Stomach smooth muscle (tissue), 2 donors: ENCODE results near the gene EPHA3.

ENCODE experiments used
- H3K27ac ChIP-seq: one replicate; pipeline ENCODE4 v1.7.0; 2013; ENCODE audit warnings: mild to moderate bottlenecking, low read length, inconsistent platforms
- H3K27me3 ChIP-seq, 2 donors: one replicate each; pipeline ENCODE4 v1.7.0; 2013; ENCODE audit warnings: low read length in 2 of 2; ENCODE audit not compliant: insufficient read depth in 2 of 2, control insufficient read depth in 1 of 2
- H3K36me3 ChIP-seq, 2 donors: one replicate each; pipeline ENCODE4 v1.7.0; 2013; ENCODE audit warnings: low read length in 2 of 2; ENCODE audit not compliant: control insufficient read depth in 2 of 2, insufficient read depth in 2 of 2
- H3K4me1 ChIP-seq: one replicate; pipeline ENCODE4 v1.7.0; 2013; ENCODE audit warnings: low read length; ENCODE audit not compliant: control insufficient read depth, insufficient read depth
- H3K4me3 ChIP-seq, 2 donors: one replicate each; pipeline ENCODE4 v1.7.0; 2013; ENCODE audit warnings: low read length in 2 of 2
- H3K9ac ChIP-seq, 2 donors: one replicate each; pipeline ENCODE4 v1.7.0; 2013; ENCODE audit warnings: low read length in 2 of 2, mild to moderate bottlenecking in 1 of 2
- H3K9me3 ChIP-seq, 2 donors: one replicate each; pipeline ENCODE4 v1.7.0; 2013; ENCODE audit warnings: low read length in 2 of 2; ENCODE audit not compliant: control insufficient read depth in 2 of 2
- donor health status: healthy.
- donor health status: Pancreatic carcinoma.

Gene EPHA3

GRCh38 chr3:89426060-89426459, 318.6 kb downstream of the EPHA3 start:
- Histone ChIP-seq H3K4me1 (no peaks in the 10 kb centered on the region), H3K36me3 (no peaks in the 10 kb centered on the region), H3K27me3 (no peaks in the 10 kb centered on the region), H3K9ac (no peak overlapping the region), H3K27ac (no peak overlapping the region), H3K4me3 (no peak overlapping the region), H3K9me3 (no peaks in the 10 kb centered on the region)

- Histone ChIP-seq H3K27me3 (no peaks in the 10 kb centered on the region), H3K9ac (no peak overlapping the region), H3K27ac (no peak overlapping the region), H3K9me3 (no peaks in the 10 kb centered on the region), H3K36me3 (no peaks in the 10 kb centered on the region), H3K4me1 (no peaks in the 10 kb centered on the region), H3K4me3 (no peak overlapping the region)
Measured at GRCh38 chr3:89434621-89435380, 327.4 kb downstream of the EPHA3 start.

- Histone ChIP-seq H3K27ac (no peak overlapping the region), H3K36me3 (no peaks in the 10 kb centered on the region), H3K9ac (no peak overlapping the region)
Measured at GRCh38 chr3:89436846-89437245, 329.4 kb downstream of the EPHA3 start.

GRCh38 chr3:89440386-89440785, 333.0 kb downstream of the EPHA3 start:
- Histone ChIP-seq H3K4me1 (no peaks in the 10 kb centered on the region), H3K27me3 (no peaks in the 10 kb centered on the region), H3K9ac (no peak overlapping the region), H3K36me3 (no peaks in the 10 kb centered on the region), H3K27ac (no peak overlapping the region), H3K9me3 (no peaks in the 10 kb centered on the region), H3K4me3 (no peak overlapping the region)

More at GRCh38 chr3:89436846-89437245, 329.4 kb downstream of the EPHA3 start:
- Histone ChIP-seq H3K27me3 (no peaks in the 10 kb centered on the region), H3K4me3 (no peak overlapping the region), H3K9me3 (no peaks in the 10 kb centered on the region), H3K4me1 (no peaks in the 10 kb centered on the region)

- no peak overlapping the region for H3K9ac ChIP-seq
- no peak overlapping the region for H3K4me3 ChIP-seq
- no peak overlapping the region for H3K27ac ChIP-seq
- no peaks in the 10 kb centered on the region for H3K4me1 ChIP-seq
- H3K9me3 ChIP-seq, result no peaks in the 10 kb centered on the region
- no peaks in the 10 kb centered on the region for H3K36me3 ChIP-seq
- H3K27me3 ChIP-seq, result no peaks in the 10 kb centered on the region
Measured at GRCh38 chr3:89441141-89441540, 333.7 kb downstream of the EPHA3 start.

- H3K27ac ChIP-seq, result no peak overlapping the region
- H3K36me3 ChIP-seq, result peaks cover 0 to 2% of the 10 kb centered on the region in 2 donors
- no peaks in the 10 kb centered on the region for H3K9me3 ChIP-seq
- no peaks in the 10 kb centered on the region for H3K4me1 ChIP-seq
- no peak overlapping the region for H3K9ac ChIP-seq
- no peak overlapping the region for H3K4me3 ChIP-seq
- no peaks in the 10 kb centered on the region for H3K27me3 ChIP-seq
Measured at GRCh38 chr3:89446593-89446992, 339.2 kb downstream of the EPHA3 start.

- H3K9ac ChIP-seq, result no peak overlapping the region
- H3K27me3 ChIP-seq, result no peaks in the 10 kb centered on the region
- H3K27ac ChIP-seq, result no peak overlapping the region
- no peak overlapping the region for H3K4me3 ChIP-seq
- H3K4me1 ChIP-seq, result no peaks in the 10 kb centered on the region
- no peaks in the 10 kb centered on the region for H3K9me3 ChIP-seq
- peaks cover 0 to 2% of the 10 kb centered on the region in 2 donors for H3K36me3 ChIP-seq
Measured at GRCh38 chr3:89447243-89447642, 339.8 kb downstream of the EPHA3 start.

GRCh38 chr3:89449086-89449485, 341.7 kb downstream of the EPHA3 start:
- Histone ChIP-seq H3K27me3 (no peaks in the 10 kb centered on the region), H3K36me3 (peaks cover 0 to 2% of the 10 kb centered on the region in 2 donors), H3K27ac (no peak overlapping the region), H3K4me1 (no peaks in the 10 kb centered on the region), H3K9ac (no peak overlapping the region), H3K4me3 (no peak overlapping the region), H3K9me3 (no peaks in the 10 kb centered on the region)

GRCh38 chr3:89452066-89452465, 344.6 kb downstream of the EPHA3 start:
- no peaks in the 10 kb centered on the region for H3K4me1 ChIP-seq
- H3K36me3 ChIP-seq, result peaks cover 3 to 4% of the 10 kb centered on the region in 2 donors
- no peak overlapping the region for H3K9ac ChIP-seq
- H3K27ac ChIP-seq, result no peak overlapping the region
- H3K27me3 ChIP-seq, result no peaks in the 10 kb centered on the region
- H3K9me3 ChIP-seq, result no peaks in the 10 kb centered on the region
- no peak overlapping the region for H3K4me3 ChIP-seq

GRCh38 chr3:89455240-89455639, 347.8 kb downstream of the EPHA3 start:
- H3K27me3 ChIP-seq, result no peaks in the 10 kb centered on the region
- H3K9ac ChIP-seq, result no peak overlapping the region
- no peaks in the 10 kb centered on the region for H3K9me3 ChIP-seq
- no peak overlapping the region for H3K4me3 ChIP-seq
- H3K36me3 ChIP-seq, result peaks cover 4 to 6% of the 10 kb centered on the region in 2 donors
- H3K27ac ChIP-seq, result no peak overlapping the region
- H3K4me1 ChIP-seq, result no peaks in the 10 kb centered on the region

- Histone ChIP-seq H3K4me1 (no peaks in the 10 kb centered on the region), H3K4me3 (no peak overlapping the region), H3K36me3 (peaks cover 0 to 4% of the 10 kb centered on the region in 2 donors), H3K9me3 (no peaks in the 10 kb centered on the region), H3K27me3 (no peaks in the 10 kb centered on the region), H3K27ac (no peak overlapping the region), H3K9ac (no peak overlapping the region)
Measured at GRCh38 chr3:89467898-89468363, 360.5 kb downstream of the EPHA3 start.
